CD14-positive monocyte (primary cell): ENCODE measurements around the gene ZNF783. TPM values are rescaled to one million over a fixed set of nuclear protein-coding genes. Genes with fewer than 3 reads are reported as not detected.

Experiments used
- DNase-seq, 3 donors: peaks; one replicate each; pipeline ENCODE4 v3.0.0-alpha.2; 2011 to 2022
- H2AFZ ChIP-seq: 2 replicates; pipeline ENCODE4 v1.6.0; 2012; ENCODE audit warnings: mild to moderate bottlenecking, low read depth, low read length, inconsistent platforms; ENCODE audit not compliant: insufficient read depth, poor library complexity, severe bottlenecking
- H3K27ac ChIP-seq, 2 donors: 1 replicate in 1 of 2; 2 replicates in 1 of 2; pipeline ENCODE4 v1.5.1; 2012 to 2013; ENCODE audit warnings: low read length in 2 of 2, control low read depth in 1 of 2, inconsistent platforms in 1 of 2, low read depth in 1 of 2, mild to moderate bottlenecking in 1 of 2
- H3K27me3 ChIP-seq, 2 donors: one replicate each; pipeline versions ENCODE4 v1.6.0 to v1.6.1; 2011 to 2013; ENCODE audit warnings: low read length in 2 of 2; ENCODE audit not compliant: control insufficient read depth in 2 of 2, insufficient read depth in 2 of 2
- H3K36me3 ChIP-seq, 2 donors: replicated peaks in 1 of 2; 1 replicate in 1 of 2; 2 replicates in 1 of 2; pipeline versions ENCODE4 v1.5.1 to v1.6.1; 2012 to 2013; ENCODE audit warnings: low read length in 2 of 2, control low read depth in 1 of 2, inconsistent platforms in 1 of 2, mild to moderate bottlenecking in 1 of 2; ENCODE audit not compliant: insufficient read depth in 2 of 2, control insufficient read depth in 1 of 2
- H3K4me1 ChIP-seq, 2 donors: 1 replicate in 1 of 2; 2 replicates in 1 of 2; pipeline versions ENCODE4 v1.5.1 to v1.6.1; 2012 to 2013; ENCODE audit warnings: low read length in 2 of 2, control low read depth in 1 of 2, inconsistent platforms in 1 of 2, mild to moderate bottlenecking in 1 of 2, moderate library complexity in 1 of 2; ENCODE audit not compliant: insufficient read depth in 2 of 2, control insufficient read depth in 1 of 2
- H3K4me2 ChIP-seq: replicated peaks from 2 replicates; pipeline ENCODE3; 2012; ENCODE audit warnings: low read length, moderate library complexity, mild to moderate bottlenecking; ENCODE audit not compliant: poor library complexity, severe bottlenecking; ENCODE audit errors: extremely low read depth
- H3K4me3 ChIP-seq, 3 experiments: fragments of 200-600 bp in 1 of 3; sonication (generic) in 1 of 3; replicated peaks in 1 of 3; 1 replicate in 2 of 3; 2 replicates in 1 of 3; pipeline ENCODE4 v1.5.1; 2011 to 2013; ENCODE audit warnings: low read length in 3 of 3, mild to moderate bottlenecking in 3 of 3, control low read depth in 2 of 3, low read depth in 2 of 3, inconsistent platforms in 1 of 3, moderate library complexity in 1 of 3
- H3K79me2 ChIP-seq: 2 replicates; pipeline ENCODE4 v1.6.0; 2012; ENCODE audit warnings: mild to moderate bottlenecking, control low read depth, inconsistent platforms, low read length, moderate library complexity; ENCODE audit not compliant: insufficient read depth
- H3K9ac ChIP-seq: 2 replicates; pipeline ENCODE4 v1.6.0; 2017; ENCODE audit warnings: low read length, mild to moderate bottlenecking; ENCODE audit not compliant: insufficient read depth, poor library complexity, severe bottlenecking
- H3K9me3 ChIP-seq, 2 donors: replicated peaks in 1 of 2; 1 replicate in 1 of 2; 2 replicates in 1 of 2; pipeline versions ENCODE4 v1.5.1 to v1.6.1; 2012 to 2013; ENCODE audit warnings: low read length in 2 of 2, control low read depth in 1 of 2; ENCODE audit not compliant: control insufficient read depth in 1 of 2, insufficient read depth in 1 of 2
- H4K20me1 ChIP-seq: 2 replicates; pipeline ENCODE4 v1.6.0; 2012; ENCODE audit warnings: mild to moderate bottlenecking, low read length, control low read depth, moderate library complexity; ENCODE audit not compliant: insufficient read depth
- H3K27ac Mint-ChIP-seq, 7 donors: one replicate each; pipeline ENCODE4 v1.8.0; 2020; ENCODE audit warnings: mild to moderate bottlenecking in 7 of 7, mixed read lengths in 7 of 7, moderate library complexity in 6 of 7, inconsistent platforms in 2 of 7
- H3K27me3 Mint-ChIP-seq, 3 donors: one replicate each; pipeline ENCODE4 v1.8.0; 2021 to 2022; ENCODE audit warnings: low read depth in 3 of 3, mild to moderate bottlenecking in 3 of 3, mixed read lengths in 3 of 3, moderate library complexity in 3 of 3, inconsistent platforms in 1 of 3
- H3K36me3 Mint-ChIP-seq, 2 donors: one replicate each; pipeline ENCODE4 v1.8.0; 2020; ENCODE audit warnings: mixed read lengths in 2 of 2, inconsistent platforms in 1 of 2, mild to moderate bottlenecking in 1 of 2
- H3K4me1 Mint-ChIP-seq: one replicate; pipeline ENCODE4 v1.8.0; 2020; ENCODE audit warnings: mild to moderate bottlenecking, mixed read lengths
- H3K4me3 Mint-ChIP-seq, 2 donors: one replicate each; pipeline ENCODE4 v1.8.0; 2020; ENCODE audit warnings: mild to moderate bottlenecking in 2 of 2, mixed read lengths in 2 of 2, moderate library complexity in 1 of 2
- H3K9me3 Mint-ChIP-seq, 7 donors: one replicate each; pipeline ENCODE4 v1.8.0; 2020 to 2022; ENCODE audit warnings: mixed read lengths in 7 of 7, mild to moderate bottlenecking in 6 of 7, moderate library complexity in 6 of 7, inconsistent platforms in 2 of 7
- CTCF ChIP-seq: fragments of 200-600 bp; IDR thresholded peaks from one replicate; pipeline ENCODE4 v1.8.0; 2022; ENCODE audit warnings: antibody characterized with exemption, mild to moderate bottlenecking
- WGBS: methylation state at CpG from one replicate; pipeline ENCODE4 v1.1.5; 2013; ENCODE audit warnings: missing lambda C conversion rate; ENCODE audit not compliant: insufficient coverage; 5-methylcytosine and 5-hydroxymethylcytosine counted together
- intact Hi-C, 2 donors: fragments of 100-400 bp; cut with micrococcal nuclease; formaldehyde crosslinking; loops; one replicate each; pipeline versions ENCODE4 v1.15.0 to v1.15.1; 2023
- polyA plus RNA-seq, 3 donors: library from polyadenylated mRNA; depleted of rRNA in 1 of 3; unstranded in 2 of 3; stranded (reverse) in 1 of 3; fragments of 300-500 nt in 2 of 3; fragments of >200 nt in 1 of 3; fragmentation: Illumina TruSeq in 2 of 3; gene quantifications; 1 replicate in 2 of 3; 2 replicates in 1 of 3; pipeline ENCODE4 v1.2.3, GENCODE V29; 2012 to 2021

The ZNF783 gene
- polyA plus RNA-seq, 3 donors = 1.2 to 16.7 (median 1.5) TPM

- no peak for DNase-seq
- Mint-ChIP-seq H3K4me1 (peaks cover 5% of the 10 kb centered on the region), H3K27me3 (peaks cover 3 to 9% (median 4%) of the 10 kb centered on the region in 3 donors), H3K9me3 (peaks cover 12 to 35% (median 29%) of the 10 kb centered on the region in 7 donors), H3K4me3 (peak overlapping the region; percentile 27 to 52), H3K36me3 (no peaks in the 10 kb centered on the region), H3K27ac (peak overlapping the region in 1 of 7 donors; percentile 5)
- Histone ChIP-seq H4K20me1 (no peaks in the 10 kb centered on the region), H3K9me3 (peaks cover 6 to 16% of the 10 kb centered on the region in 2 donors), H3K36me3 (no peaks in the 10 kb centered on the region), H3K4me3 (peak overlapping the region in 2 of 3 experiments; percentile 19 to 31), H3K9ac (no peak overlapping the region), H3K4me2 (no peak overlapping the region), H3K27me3 (no peaks in the 10 kb centered on the region), H3K27ac (no peak overlapping the region), H3K4me1 (no peaks in the 10 kb centered on the region), H3K79me2 (no peaks in the 10 kb centered on the region), H2AFZ (peak overlapping the region; percentile 40)
- TF ChIP-seq CTCF = no peak
- 100% methylated on average over 1 of the region's 5 CpGs for WGBS
- intact Hi-C loops = no loop called here
Measured at GRCh38 chr7:149321978-149322541, 60.1 kb downstream of the ZNF783 start.

- intact Hi-C loops = no loop called here
- Histone ChIP-seq H3K36me3 (no peaks in the 10 kb centered on the region), H3K79me2 (no peaks in the 10 kb centered on the region), H3K4me2 (no peak overlapping the region), H3K4me3 (no peak overlapping the region), H2AFZ (no peak overlapping the region), H3K9me3 (peaks cover 6 to 16% of the 10 kb centered on the region in 2 donors), H3K9ac (no peak overlapping the region), H3K4me1 (no peaks in the 10 kb centered on the region), H4K20me1 (no peaks in the 10 kb centered on the region), H3K27me3 (no peaks in the 10 kb centered on the region), H3K27ac (no peak overlapping the region)
- no peak for TF ChIP-seq CTCF
- Mint-ChIP-seq H3K4me1 (peaks cover 5% of the 10 kb centered on the region), H3K27me3 (peaks cover 3 to 5% (median 4%) of the 10 kb centered on the region in 3 donors), H3K9me3 (peaks cover 12 to 32% (median 25%) of the 10 kb centered on the region in 7 donors), H3K27ac (no peak overlapping the region), H3K36me3 (no peaks in the 10 kb centered on the region), H3K4me3 (no peak overlapping the region)
- DNase-seq = no peak
Measured at GRCh38 chr7:149322737-149323136, 60.7 kb downstream of the ZNF783 start.
